ENCODE results near the gene MRPL20. TPM values are rescaled to one million over a fixed set of nuclear protein-coding genes. Genes with fewer than 3 reads are reported as not detected.

MRPL20 gene
- total and polyA plus RNA-seq, 4 donors: 60.1 to 181 (median 122) TPM

DNA sequence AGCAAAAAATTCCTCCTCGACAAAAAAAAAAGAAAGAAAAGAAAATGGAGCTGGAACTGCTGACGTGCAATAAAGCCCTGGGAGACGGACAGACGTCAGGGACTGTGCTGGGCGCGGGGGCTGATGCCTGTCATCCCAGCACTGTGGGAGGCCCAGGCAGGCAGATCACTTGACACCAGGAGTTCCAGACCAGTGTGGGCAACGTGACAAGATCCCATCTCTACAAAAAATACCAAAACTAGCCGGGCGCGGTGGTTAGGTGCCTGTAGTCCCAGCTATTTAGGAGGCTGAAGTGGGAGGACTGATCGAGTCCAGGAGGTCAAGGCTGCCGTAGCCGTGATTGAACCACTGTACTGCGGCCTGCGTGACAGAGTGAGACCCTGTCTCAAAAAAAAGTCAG is 17.6 kb upstream of the MRPL20 start:
- TF ChIP-seq, protein P1, sequence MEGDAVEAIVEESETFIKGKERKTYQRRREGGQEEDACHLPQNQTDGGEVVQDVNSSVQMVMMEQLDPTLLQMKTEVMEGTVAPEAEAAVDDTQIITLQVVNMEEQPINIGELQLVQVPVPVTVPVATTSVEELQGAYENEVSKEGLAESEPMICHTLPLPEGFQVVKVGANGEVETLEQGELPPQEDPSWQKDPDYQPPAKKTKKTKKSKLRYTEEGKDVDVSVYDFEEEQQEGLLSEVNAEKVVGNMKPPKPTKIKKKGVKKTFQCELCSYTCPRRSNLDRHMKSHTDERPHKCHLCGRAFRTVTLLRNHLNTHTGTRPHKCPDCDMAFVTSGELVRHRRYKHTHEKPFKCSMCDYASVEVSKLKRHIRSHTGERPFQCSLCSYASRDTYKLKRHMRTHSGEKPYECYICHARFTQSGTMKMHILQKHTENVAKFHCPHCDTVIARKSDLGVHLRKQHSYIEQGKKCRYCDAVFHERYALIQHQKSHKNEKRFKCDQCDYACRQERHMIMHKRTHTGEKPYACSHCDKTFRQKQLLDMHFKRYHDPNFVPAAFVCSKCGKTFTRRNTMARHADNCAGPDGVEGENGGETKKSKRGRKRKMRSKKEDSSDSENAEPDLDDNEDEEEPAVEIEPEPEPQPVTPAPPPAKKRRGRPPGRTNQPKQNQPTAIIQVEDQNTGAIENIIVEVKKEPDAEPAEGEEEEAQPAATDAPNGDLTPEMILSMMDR (IDR thresholded peaks at IDR 0.05; ENCODE audit: control extremely low read depth, extremely low read depth): no peak
- Histone ChIP-seq H3K36me3 (ENCODE audit: control insufficient read depth in 4 of 4, insufficient read depth in 4 of 4, low read length in 4 of 4) (no peaks in the 10 kb centered on the region), H3K4me1 (ENCODE audit: control insufficient read depth in 5 of 5, insufficient read depth in 5 of 5, low read length in 5 of 5) (peaks cover 0 to 25% (median 5%) of the 10 kb centered on the region in 5 donors), H3K27me3 (ENCODE audit: control insufficient read depth in 3 of 3, insufficient read depth in 3 of 3, low read length in 2 of 3) (no peaks in the 10 kb centered on the region), H3K27ac (ENCODE audit: low read depth in 1 of 2, low read length in 1 of 2) (no peak overlapping the region), H3K9me3 (ENCODE audit: control insufficient read depth in 4 of 4, insufficient read depth in 3 of 4, low read length in 3 of 4) (peaks cover 0 to 2% (median 0%) of the 10 kb centered on the region in 4 donors), H3K9ac (ENCODE audit: insufficient read depth in 1 of 2, low read length in 2 of 2) (no peak overlapping the region), H3K4me3 (no peak overlapping the region)
- DNase-seq (no peak), ATAC-seq (ENCODE audit: insufficient read depth, low FRiP score) (no peak)
- WGBS, 2 donors: 89 to 91% methylated on average over 15 of the region's 15 CpGs

DNA sequence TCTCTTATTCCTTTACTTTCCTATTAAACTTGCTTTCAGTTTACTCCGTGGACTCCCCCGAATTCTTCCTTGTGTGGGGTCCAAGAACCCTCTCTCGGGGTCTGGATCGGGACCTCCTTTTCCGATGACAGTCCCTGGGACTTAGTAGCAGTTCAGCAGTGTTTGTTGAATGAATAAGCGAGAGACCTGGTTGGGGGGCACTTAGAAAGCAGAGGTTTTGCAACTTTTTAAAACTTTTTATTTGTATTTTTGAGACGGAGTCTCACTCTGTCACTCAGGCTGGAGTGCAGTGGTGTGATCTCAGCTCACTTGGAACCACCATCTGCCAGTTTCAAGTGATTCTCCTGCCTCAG is 16.1 kb upstream of the MRPL20 start:
- ATAC-seq (ENCODE audit: insufficient read depth, low FRiP score) (no peak), DNase-seq (no peak)
- H3K36me3 ChIP-seq (ENCODE audit: control insufficient read depth in 4 of 4, insufficient read depth in 4 of 4, low read length in 4 of 4): no peaks in the 10 kb centered on the region
- H3K9me3 ChIP-seq (ENCODE audit: control insufficient read depth in 4 of 4, insufficient read depth in 3 of 4, low read length in 3 of 4): peaks cover 0 to 2% (median 0%) of the 10 kb centered on the region in 4 donors
- H3K4me1 ChIP-seq (ENCODE audit: control insufficient read depth in 5 of 5, insufficient read depth in 5 of 5, low read length in 5 of 5): peaks cover 0 to 28% (median 0%) of the 10 kb centered on the region in 5 donors
- 88 to 93% methylated on average over 7 of the region's 7 CpGs for WGBS, 2 donors
- H3K9ac ChIP-seq (ENCODE audit: insufficient read depth in 1 of 2, low read length in 2 of 2): no peak overlapping the region
- no peak overlapping the region for H3K27ac ChIP-seq (ENCODE audit: low read depth in 1 of 2, low read length in 1 of 2)
- TF ChIP-seq, protein P1 (IDR thresholded peaks at IDR 0.05; ENCODE audit: control extremely low read depth, extremely low read depth): no peak
- no peak overlapping the region for H3K4me3 ChIP-seq
- no peaks in the 10 kb centered on the region for H3K27me3 ChIP-seq (ENCODE audit: control insufficient read depth in 3 of 3, insufficient read depth in 3 of 3, low read length in 2 of 3)

DNA sequence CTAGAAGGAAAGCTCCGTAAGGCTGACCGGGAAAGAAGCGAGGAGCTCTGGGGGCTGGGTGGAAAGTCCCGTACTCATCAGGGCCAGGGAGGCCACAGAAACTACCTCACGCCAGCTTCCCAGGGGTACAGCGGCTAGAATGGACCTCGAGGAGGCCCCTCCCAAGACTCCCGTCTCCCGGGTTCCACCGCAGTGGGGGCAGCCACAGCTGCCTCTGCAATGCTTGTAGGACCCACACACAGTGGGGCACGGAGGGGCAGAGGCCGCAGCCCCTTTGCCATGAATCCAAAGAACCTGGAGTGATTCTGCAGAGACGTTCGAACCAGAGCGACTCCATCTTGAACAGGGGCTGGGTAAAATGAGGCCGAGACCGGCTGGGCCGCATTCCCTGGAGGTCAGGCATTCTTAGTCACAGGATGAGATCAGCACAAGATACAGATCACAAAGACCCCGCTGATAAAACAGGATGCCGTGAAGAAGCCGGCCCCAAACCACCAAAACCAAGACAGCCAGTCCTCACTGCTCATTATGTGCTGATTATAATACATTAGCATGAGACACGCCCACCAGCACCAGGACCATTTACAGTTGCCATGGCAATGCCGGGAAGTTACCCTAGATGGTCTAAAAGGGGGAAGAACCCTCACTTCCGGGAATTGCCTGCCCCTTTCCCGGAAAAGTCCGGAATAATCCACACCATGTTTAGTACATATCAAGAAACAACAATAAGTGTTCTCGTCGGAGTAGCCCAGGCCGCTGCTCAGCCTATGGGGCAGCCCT is 15.6 kb upstream of the MRPL20 start:
- Histone ChIP-seq H3K27ac (ENCODE audit: low read depth in 1 of 2, low read length in 1 of 2) (no peak overlapping the region), H3K4me1 (ENCODE audit: control insufficient read depth in 5 of 5, insufficient read depth in 5 of 5, low read length in 5 of 5) (peaks cover 0 to 28% (median 0%) of the 10 kb centered on the region in 5 donors), H3K9ac (ENCODE audit: insufficient read depth in 1 of 2, low read length in 2 of 2) (peak overlapping the region in 1 of 2 donors; percentile 23), H3K4me3 (no peak overlapping the region), H3K36me3 (ENCODE audit: control insufficient read depth in 4 of 4, insufficient read depth in 4 of 4, low read length in 4 of 4) (no peaks in the 10 kb centered on the region), H3K27me3 (ENCODE audit: control insufficient read depth in 3 of 3, insufficient read depth in 3 of 3, low read length in 2 of 3) (no peaks in the 10 kb centered on the region), H3K9me3 (ENCODE audit: control insufficient read depth in 4 of 4, insufficient read depth in 3 of 4, low read length in 3 of 4) (peaks cover 0 to 2% (median 0%) of the 10 kb centered on the region in 4 donors)
- ATAC-seq (ENCODE audit: insufficient read depth, low FRiP score) (no peak), DNase-seq (no peak)
- 62% methylated on average over 29 of the region's 29 CpGs for WGBS, 2 donors
- TF ChIP-seq, protein P1 (IDR thresholded peaks at IDR 0.05; ENCODE audit: control extremely low read depth, extremely low read depth): no peak

Measured in lung (tissue), 12 donors.